Stomach (tissue), 4 donors: ENCODE data around the gene RBBP4.

ENCODE experiments used
- EP300 ChIP-seq: sonication (generic); formaldehyde crosslinking; IDR thresholded peaks from one replicate; pipeline ENCODE4 v1.6.1; 2017; ENCODE audit warnings: antibody characterized with exemption
- POLR2A ChIP-seq, 4 donors: fragments of 450-650 bp; IDR thresholded peaks; one replicate each; pipeline ENCODE4 v1.6.1; 2016; ENCODE audit warnings: antibody characterized with exemption in 4 of 4, control low read depth in 2 of 4, mild to moderate bottlenecking in 1 of 4, moderate library complexity in 1 of 4
- POLR2AphosphoS5 ChIP-seq, 3 donors: sonication (generic); formaldehyde crosslinking; IDR thresholded peaks; one replicate each; pipeline ENCODE4 v1.6.1; 2016; ENCODE audit warnings: antibody characterized with exemption in 3 of 3
- TF ChIP-seq, protein P1 (sequence below), 7 experiments: fragments of 450-650 bp in 4 of 7; fragments of 200-600 bp in 3 of 7; sonication (generic) in 3 of 7; IDR thresholded peaks; one replicate each; pipeline ENCODE4 v1.5.1; 2016 to 2019; ENCODE audit warnings: antibody characterized with exemption in 7 of 7, control low read depth in 2 of 7, mild to moderate bottlenecking in 1 of 7

- TF ChIP-seq, protein P1, sequence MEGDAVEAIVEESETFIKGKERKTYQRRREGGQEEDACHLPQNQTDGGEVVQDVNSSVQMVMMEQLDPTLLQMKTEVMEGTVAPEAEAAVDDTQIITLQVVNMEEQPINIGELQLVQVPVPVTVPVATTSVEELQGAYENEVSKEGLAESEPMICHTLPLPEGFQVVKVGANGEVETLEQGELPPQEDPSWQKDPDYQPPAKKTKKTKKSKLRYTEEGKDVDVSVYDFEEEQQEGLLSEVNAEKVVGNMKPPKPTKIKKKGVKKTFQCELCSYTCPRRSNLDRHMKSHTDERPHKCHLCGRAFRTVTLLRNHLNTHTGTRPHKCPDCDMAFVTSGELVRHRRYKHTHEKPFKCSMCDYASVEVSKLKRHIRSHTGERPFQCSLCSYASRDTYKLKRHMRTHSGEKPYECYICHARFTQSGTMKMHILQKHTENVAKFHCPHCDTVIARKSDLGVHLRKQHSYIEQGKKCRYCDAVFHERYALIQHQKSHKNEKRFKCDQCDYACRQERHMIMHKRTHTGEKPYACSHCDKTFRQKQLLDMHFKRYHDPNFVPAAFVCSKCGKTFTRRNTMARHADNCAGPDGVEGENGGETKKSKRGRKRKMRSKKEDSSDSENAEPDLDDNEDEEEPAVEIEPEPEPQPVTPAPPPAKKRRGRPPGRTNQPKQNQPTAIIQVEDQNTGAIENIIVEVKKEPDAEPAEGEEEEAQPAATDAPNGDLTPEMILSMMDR (IDR thresholded peaks at IDR 0.05): no peak
- no peak for TF ChIP-seq POLR2A (IDR thresholded peaks at IDR 0.05)
- TF ChIP-seq POLR2AphosphoS5 (IDR thresholded peaks at IDR 0.05): no peak
- TF ChIP-seq EP300: no peak
Observed at GRCh38 chr1:32725615-32725982, 74.6 kb downstream of the RBBP4 start.
